HG03432 (cell line): Measurements from ENCODE around the gene ZFAND5.

Experiments used
- ATAC-seq: cut with Tn5 transposase; IDR thresholded peaks from one replicate; pipeline ENCODE4 v1.9.1; 2021; ENCODE audit warnings: mild to moderate bottlenecking, moderate library complexity; ENCODE audit not compliant: unreplicated experiment

ZFAND5 gene

DNA sequence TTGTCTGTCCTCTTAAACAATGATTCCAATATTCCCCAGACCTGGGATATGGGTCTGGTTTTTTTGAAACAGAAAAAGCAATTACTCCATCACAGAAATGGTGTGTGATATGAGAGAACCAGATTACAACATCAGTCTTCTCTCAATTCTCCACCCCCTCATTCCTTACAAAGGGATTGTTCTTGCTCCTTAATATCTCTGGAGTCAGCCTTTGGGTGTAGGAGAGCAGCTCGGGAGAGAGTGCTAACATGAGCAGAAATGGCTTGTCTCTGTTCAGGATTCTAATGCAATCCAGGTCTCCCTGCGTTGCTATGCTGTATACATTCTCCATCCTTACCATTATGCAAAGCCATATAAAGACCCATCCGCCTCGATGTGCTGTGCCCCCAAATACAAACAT lies 32.7 kb downstream of the ZFAND5 start:
- no peak for ATAC-seq

- peak; percentile 72 for ATAC-seq
Measured at GRCh38 chr9:72327631-72328030, 37.4 kb downstream of the ZFAND5 start.

DNA sequence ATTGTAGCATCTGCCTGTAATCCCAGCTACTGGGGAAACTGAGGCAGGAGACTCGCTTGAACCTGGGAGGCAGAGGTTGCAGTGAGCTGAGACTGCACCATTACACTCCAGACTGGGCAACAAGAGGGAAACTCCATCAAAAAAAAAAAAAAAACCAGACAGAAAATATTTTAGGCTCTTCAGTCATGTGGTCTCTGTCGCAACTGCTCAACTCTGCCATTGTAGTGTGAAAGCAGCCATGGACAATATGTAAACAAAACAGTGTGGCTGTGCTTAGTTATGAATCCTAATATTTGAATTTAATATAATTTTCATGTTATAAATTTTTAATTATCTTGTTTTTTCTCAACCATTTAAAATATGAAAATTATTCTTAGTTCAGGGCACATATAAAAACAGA lies 38.4 kb downstream of the ZFAND5 start:
- ATAC-seq: no peak

DNA sequence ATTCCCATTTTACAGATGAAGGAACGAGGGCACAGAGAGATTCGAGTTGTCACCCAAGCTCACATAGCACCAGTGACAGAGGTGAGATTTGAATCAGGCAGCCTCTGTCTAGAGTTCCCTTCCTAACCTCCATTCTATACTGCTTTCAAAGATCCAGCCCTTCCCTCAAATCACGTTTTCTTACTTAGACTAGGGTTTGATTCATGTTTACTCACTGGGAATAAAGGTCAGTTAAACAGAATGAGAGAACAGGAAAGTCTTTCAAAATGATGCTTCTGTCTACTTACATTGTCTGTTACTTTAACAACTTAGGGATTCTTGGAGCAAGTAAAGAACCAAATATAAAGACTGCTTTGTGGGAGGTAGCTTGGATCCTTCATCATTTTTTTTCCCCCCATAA lies 40.0 kb downstream of the ZFAND5 start:
- ATAC-seq: no peak

GRCh38 chr9:72322678-72323077 lies 42.3 kb downstream of the ZFAND5 start:
- ATAC-seq: no peak

- no peak for ATAC-seq
Measured at GRCh38 chr9:72322259-72322658, 42.7 kb downstream of the ZFAND5 start.

- ATAC-seq: no peak
Measured at GRCh38 chr9:72315510-72316311, 49.3 kb downstream of the ZFAND5 start.

DNA sequence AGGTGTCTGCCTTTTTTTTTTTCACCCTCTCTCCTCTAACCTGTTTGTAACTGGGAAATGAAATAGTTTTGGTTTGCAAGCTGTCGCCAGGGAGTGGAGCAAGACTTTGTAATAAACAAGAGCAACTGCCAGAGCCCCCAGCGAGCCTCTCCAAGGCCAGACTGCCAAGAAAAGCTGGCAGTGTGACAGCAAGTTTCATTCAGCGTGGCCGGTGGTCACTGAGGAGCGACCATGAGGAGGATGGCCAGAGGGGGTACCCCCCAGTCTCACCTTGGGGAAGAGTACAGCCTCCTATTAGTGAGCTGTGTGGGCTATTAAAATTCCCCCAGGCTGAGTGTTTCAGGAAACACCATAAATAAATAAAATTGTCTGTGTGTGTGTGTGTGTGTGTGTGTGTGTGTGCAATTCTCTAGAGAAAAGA lies 49.9 kb downstream of the ZFAND5 start:
- ATAC-seq: no peak

GRCh38 chr9:72313507-72313906 lies 51.5 kb downstream of the ZFAND5 start:
- ATAC-seq: no peak

GRCh38 chr9:72312386-72312987 lies 52.5 kb downstream of the ZFAND5 start:
- no peak for ATAC-seq

DNA sequence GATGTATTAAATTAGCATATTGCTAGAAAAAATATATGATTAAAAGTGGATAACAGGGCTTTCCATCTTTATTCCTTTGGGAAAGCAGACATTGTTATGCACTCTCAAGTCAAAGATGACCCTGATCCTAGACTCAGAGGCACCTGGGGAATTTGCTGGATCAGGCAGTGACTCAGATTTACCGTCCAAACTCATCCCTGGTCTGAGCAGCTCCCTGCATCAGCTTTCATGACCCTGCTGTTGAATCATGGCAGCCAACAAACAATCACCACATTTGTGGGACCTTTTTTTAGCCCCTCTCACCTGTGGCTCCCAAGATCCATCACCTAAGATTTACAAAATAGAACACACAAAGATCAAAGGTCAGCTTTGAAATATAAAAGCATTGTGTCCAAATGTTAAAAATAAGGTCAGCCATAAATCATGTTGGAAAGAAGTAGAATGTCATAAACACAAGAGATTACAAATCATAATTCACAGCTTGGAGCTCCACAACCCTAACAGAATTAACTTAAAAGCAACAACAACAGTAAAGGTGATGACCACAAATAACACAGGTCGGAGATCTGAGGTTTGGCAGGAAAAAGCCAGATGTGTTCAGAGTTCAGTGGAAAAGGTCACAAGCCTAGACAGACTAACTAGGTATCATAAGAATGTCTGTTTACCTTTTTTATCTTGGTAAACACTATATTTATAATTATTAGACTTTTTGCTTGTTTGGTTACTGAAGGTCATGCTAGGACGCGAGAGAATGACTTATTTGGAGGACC lies 55.5 kb downstream of the ZFAND5 start:
- no peak for ATAC-seq

DNA sequence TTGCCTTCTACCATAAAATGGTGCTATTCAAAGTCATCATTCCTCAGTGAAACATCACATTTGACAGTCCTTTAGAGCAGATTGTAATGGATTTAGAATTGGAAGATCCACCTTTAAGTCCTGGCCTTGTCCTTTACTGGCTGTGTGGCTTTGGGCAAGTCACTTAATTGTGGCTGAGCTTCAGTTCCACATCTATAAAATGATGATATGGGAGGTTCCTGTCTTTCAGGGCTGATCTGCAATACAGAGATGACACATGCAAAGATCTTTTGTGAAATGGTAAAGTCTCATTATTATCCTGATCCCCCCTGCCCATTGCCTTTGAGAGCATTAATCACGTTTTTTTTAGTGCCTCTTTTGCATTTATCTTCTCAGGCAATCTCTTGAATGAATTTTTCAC lies 58.2 kb downstream of the ZFAND5 start:
- ATAC-seq: no peak

DNA sequence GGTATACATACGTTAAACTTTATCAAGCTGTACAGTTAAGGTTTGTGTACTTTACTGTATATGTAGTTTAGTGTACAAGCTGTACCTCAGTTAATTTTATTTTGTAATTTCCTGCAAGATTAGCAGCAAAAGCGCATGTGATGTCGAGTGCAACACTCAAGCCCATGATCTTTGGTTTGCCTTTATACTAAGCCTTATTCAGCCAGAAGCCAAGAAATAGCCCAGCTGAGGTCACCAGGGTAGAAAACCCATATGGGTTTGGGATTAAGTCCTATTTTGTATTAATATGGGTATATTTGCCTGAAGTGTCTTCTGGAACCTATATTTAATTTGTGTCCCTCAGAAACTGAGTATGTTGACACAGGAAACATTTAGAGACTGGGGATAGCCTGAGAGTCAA lies 59.3 kb downstream of the ZFAND5 start:
- ATAC-seq: no peak

GRCh38 chr9:72305102-72305546 lies 59.9 kb downstream of the ZFAND5 start:
- peak; percentile 88 for ATAC-seq

DNA sequence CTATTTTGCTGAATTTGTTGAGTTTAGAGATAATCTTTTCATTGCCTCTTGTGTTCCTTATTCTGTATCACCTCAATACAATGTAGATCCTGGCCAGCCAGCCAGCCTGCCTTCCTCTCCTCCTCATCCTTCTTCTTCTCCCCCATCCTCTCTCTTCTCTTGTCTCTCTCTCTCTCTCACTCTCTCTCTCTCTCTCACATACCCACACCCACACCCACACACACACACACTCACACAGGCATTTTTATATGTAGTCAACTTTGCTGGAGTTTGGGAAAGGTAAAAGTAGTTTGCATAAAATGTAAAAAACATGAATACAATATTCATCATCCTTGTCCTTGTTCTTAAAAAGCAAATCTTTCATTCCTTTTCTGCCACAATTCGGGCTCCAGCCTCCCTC lies 60.5 kb downstream of the ZFAND5 start:
- no peak for ATAC-seq
